Aorta (tissue), 5 donors: ENCODE data around the gene NSUN2. TPM values are rescaled to one million over a fixed set of nuclear protein-coding genes. Genes with fewer than 3 reads are reported as not detected.
A peak's percentile ranks its signal among the peaks of the same experiment; 100 is the strongest.

Experiments
- ATAC-seq: fragments of 200-7000 bp; cut with Tn5 transposase; one replicate; pipeline ENCODE4 v1.9.1; 2022; ENCODE audit warnings: moderate library complexity; ENCODE audit not compliant: low FRiP score
- DNase-seq, 2 donors: peaks; one replicate each; pipeline ENCODE4 v3.0.0-alpha.2; 2020
- H3K27ac ChIP-seq, 2 donors: one replicate each; pipeline ENCODE4 v1.5.1; 2013; ENCODE audit warnings: low read length in 2 of 2, mild to moderate bottlenecking in 2 of 2, moderate library complexity in 2 of 2, control low read depth in 1 of 2, inconsistent platforms in 1 of 2, low read depth in 1 of 2
- H3K27me3 ChIP-seq, 2 donors: one replicate each; pipeline ENCODE4 v1.6.1; 2013; ENCODE audit warnings: control low read depth in 1 of 2, low read length in 1 of 2, mild to moderate bottlenecking in 1 of 2, moderate library complexity in 1 of 2; ENCODE audit not compliant: insufficient read depth in 2 of 2, control insufficient read depth in 1 of 2
- H3K36me3 ChIP-seq, 2 donors: one replicate each; pipeline ENCODE4 v1.6.1; 2013; ENCODE audit warnings: control low read depth in 1 of 2, low read length in 1 of 2, mild to moderate bottlenecking in 1 of 2; ENCODE audit not compliant: insufficient read depth in 2 of 2, control insufficient read depth in 1 of 2
- H3K4me1 ChIP-seq, 2 donors: one replicate each; pipeline ENCODE4 v1.6.1; 2013; ENCODE audit warnings: low read length in 2 of 2, control low read depth in 1 of 2, mild to moderate bottlenecking in 1 of 2, moderate library complexity in 1 of 2; ENCODE audit not compliant: insufficient read depth in 2 of 2, control insufficient read depth in 1 of 2
- H3K4me3 ChIP-seq, 2 donors: one replicate each; pipeline ENCODE4 v1.5.1; 2013; ENCODE audit warnings: low read length in 2 of 2, control low read depth in 1 of 2, mild to moderate bottlenecking in 1 of 2
- H3K9me3 ChIP-seq: one replicate; pipeline ENCODE4 v1.6.1; 2013; ENCODE audit warnings: mild to moderate bottlenecking, low read length; ENCODE audit not compliant: control insufficient read depth
- WGBS, 2 donors: extraction: QIAGEN DNeasy Blood & Tissue Kit; methylation state at CpG; one replicate each; pipeline ENCODE4 v1.1.7; 2013; 5-methylcytosine and 5-hydroxymethylcytosine counted together
- intact Hi-C, 2 donors: fragments of 100-400 bp; cut with DNase I; formaldehyde crosslinking; loops; one replicate each; pipeline versions ENCODE4 v1.14.2 to v1.15.0; 2022
- polyA plus RNA-seq, 2 donors: library from polyadenylated mRNA; stranded (reverse); fragments of 200-250 nt; gene quantifications; one replicate each; pipeline ENCODE4 v1.2.3, GENCODE V29; 2013
- total RNA-seq, 2 donors: library from RNA; stranded (reverse); fragmentation: NEBNext Ultra II Directional; extraction: Animal tissue kit (Norgen Biotek cat#: 25700); gene quantifications; one replicate each; pipeline ENCODE4 v1.2.1, GENCODE V29; 2021
- donor health status: healthy with polysubstance abuse.
- donor health status: Bipolar disorder and iron deficiency.
- donor health status: DM: no; HTN: no; CAD: no.
- donor health status: DM: no; HTN: no; CAD: no.
- donor health status: DM: yes; HTN: yes; CAD: no.

The NSUN2 gene
- total and polyA plus RNA-seq, 4 donors: 15.0 to 46.1 (median 41.8) TPM

DNA sequence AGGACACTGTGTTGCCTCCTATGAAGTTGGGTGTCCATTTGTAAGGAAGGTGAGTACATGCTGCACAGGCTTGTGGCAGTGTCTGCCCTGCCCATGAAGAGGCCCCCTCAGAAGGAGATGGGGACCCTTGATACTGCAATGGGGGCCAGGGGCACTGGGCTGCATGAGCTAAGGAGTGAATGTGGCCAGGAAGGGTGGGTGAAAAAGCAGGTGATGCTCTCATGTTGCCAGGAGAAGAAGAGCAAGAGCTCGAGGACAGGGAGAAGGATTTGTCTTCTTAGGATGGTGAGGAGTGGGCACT, 76.1 kb downstream of the NSUN2 start:
- Histone ChIP-seq H3K4me3 (no peak overlapping the region), H3K4me1 (no peaks in the 10 kb centered on the region), H3K36me3 (no peaks in the 10 kb centered on the region), H3K27ac (no peak overlapping the region), H3K27me3 (no peaks in the 10 kb centered on the region), H3K9me3 (no peaks in the 10 kb centered on the region)
- 87 to 100% methylated on average over 1 of the region's 1 CpG for WGBS, 2 donors
- no peak for ATAC-seq
- no peak for DNase-seq
- intact Hi-C loops: loop anchor here (10.0 kb wide), 2 partner anchors 102 to 922 kb away; no protein-coding TSS in a partner anchor

DNA sequence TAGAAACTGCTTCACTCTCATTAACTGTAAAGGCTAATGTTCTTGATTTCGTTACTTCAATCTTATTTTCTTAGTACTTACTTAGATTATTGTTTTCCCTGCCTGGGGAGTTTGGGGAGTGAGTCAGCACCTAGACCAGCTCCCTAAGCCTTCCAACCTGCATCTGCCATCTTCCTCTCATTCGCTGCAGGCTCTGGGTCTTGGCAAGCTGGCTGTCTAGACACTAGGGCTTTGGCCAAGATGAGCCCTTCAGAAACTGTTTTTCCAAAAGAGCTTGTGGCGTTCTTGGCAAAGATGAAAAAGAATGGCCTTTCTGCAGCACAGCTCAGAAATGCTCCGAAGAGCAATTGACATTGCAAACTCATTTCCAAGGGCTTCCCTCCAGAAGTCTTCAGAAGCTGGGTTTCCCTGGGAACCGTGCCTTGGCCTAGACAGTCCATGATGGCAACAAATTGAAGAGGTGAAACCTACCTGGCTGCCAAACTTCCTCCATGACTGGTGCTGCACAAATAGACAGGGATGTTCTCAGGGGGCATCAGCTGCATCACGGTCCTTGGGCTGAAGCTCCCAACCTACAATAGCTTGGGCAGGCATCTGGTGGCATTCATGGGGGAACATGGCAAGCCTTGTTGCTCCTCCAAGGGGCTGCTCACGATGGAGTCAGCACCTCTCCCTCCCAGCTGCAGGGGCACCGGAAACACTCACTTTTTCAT, 76.6 kb downstream of the NSUN2 start:
- no peak overlapping the region for H3K27ac ChIP-seq
- H3K36me3 ChIP-seq: no peaks in the 10 kb centered on the region
- H3K9me3 ChIP-seq: no peaks in the 10 kb centered on the region
- no peaks in the 10 kb centered on the region for H3K27me3 ChIP-seq
- peak; percentile 65 to 79 for DNase-seq
- 19 to 22% methylated on average over 8 of the region's 8 CpGs for WGBS, 2 donors
- intact Hi-C loops: loop anchor here (10.0 kb wide), 2 partner anchors 101 to 921 kb away; no protein-coding TSS in a partner anchor
- H3K4me1 ChIP-seq: no peaks in the 10 kb centered on the region
- no peak overlapping the region for H3K4me3 ChIP-seq
- ATAC-seq: no peak

DNA sequence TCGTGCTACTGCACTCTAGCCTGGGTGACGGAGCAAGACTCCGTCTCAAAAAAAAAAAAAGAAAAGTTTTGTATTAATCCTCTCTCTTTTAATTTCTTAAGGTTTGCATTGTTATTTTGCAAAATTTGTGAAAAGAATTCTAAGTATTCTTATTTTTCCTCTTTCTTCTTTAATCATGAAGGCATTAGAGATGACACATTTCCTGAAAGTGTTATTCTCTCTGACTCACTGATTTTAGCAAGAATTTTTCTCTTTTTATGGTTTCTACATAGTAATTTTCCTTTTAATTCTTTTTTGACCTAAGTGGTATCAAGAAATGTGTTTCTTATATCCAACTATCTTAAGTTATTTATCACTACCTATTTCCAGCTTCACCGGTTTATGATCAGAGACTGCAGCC, 78.0 kb downstream of the NSUN2 start:
- Histone ChIP-seq H3K4me1 (no peaks in the 10 kb centered on the region), H3K9me3 (no peaks in the 10 kb centered on the region), H3K36me3 (no peaks in the 10 kb centered on the region), H3K4me3 (no peak overlapping the region), H3K27me3 (no peaks in the 10 kb centered on the region), H3K27ac (no peak overlapping the region)
- ATAC-seq (no peak), DNase-seq (no peak)
- intact Hi-C loops: loop anchor here (5.0 to 10.0 kb wide), 3 partner anchors 100 to 920 kb away; no protein-coding TSS in a partner anchor
- 59 to 83% methylated on average over 1 to 4 of the region's 4 CpGs for WGBS, 2 donors

DNA sequence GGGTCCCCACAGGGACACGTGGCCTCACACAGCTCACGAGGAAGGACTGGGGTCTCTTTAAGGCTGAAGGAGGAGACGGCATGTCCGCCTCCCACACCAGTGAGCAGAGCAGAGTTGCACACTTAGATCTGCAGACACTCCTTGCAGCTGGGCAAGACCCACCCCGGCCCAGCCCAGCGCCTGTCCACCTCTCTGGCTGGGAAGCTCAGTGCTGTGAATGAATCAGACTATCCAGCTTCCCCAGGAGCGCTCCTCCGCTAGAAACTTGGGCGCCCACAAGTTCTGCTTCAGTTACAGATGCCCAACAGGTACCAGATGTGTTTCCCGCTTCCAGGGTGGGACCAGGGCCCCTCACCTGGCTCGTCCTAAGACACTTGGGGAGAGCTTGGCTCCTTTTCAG, 78.9 kb downstream of the NSUN2 start:
- ATAC-seq: no peak
- H3K4me1 ChIP-seq: no peaks in the 10 kb centered on the region
- no peaks in the 10 kb centered on the region for H3K36me3 ChIP-seq

DNA sequence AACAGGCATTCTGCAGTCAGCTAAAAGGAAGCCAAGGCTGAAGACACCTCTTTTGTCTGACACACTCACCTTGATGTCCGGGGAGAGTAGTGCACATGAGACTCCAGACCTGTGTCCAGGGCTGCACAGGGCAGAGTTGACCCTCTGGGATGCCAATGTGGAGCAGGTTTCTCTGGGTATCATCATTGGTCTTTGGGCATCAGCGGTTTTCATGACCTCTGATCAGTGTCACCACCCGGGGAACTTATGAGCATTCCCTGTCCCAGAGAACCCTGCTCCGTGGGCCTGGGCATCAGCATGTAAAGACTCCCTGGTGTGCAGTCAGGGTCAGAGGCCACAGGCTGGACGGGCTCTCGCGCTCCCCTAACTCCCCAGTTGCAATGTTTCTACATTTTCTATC, 80.2 kb downstream of the NSUN2 start:
- ATAC-seq (no peak), DNase-seq (peak in 1 of 2 donors; percentile 69)
- H3K27me3 ChIP-seq: no peaks in the 10 kb centered on the region
- no peaks in the 10 kb centered on the region for H3K36me3 ChIP-seq
- intact Hi-C loops: loop anchor here (5.0 to 10.0 kb wide), 3 partner anchors 98 to 918 kb away; no protein-coding TSS in a partner anchor
- 90 to 95% methylated on average over 7 of the region's 7 CpGs for whole genome bisulfite sequencing, 2 donors
- H3K27ac ChIP-seq: no peak overlapping the region
- H3K4me1 ChIP-seq: no peaks in the 10 kb centered on the region
- H3K9me3 ChIP-seq: no peaks in the 10 kb centered on the region
- H3K4me3 ChIP-seq: no peak overlapping the region

More for the DNA sequence above, 78.9 kb downstream of the NSUN2 start:
- 88 to 95% methylated on average over 11 of the region's 11 CpGs for WGBS, 2 donors
- no peak for DNase-seq
- H3K4me3 ChIP-seq: no peak overlapping the region
- intact Hi-C loops: loop anchor here (5.0 to 10.0 kb wide), 3 partner anchors 99 to 919 kb away; no protein-coding TSS in a partner anchor
- no peaks in the 10 kb centered on the region for H3K27me3 ChIP-seq
- H3K9me3 ChIP-seq: no peaks in the 10 kb centered on the region
- H3K27ac ChIP-seq: no peak overlapping the region

DNA sequence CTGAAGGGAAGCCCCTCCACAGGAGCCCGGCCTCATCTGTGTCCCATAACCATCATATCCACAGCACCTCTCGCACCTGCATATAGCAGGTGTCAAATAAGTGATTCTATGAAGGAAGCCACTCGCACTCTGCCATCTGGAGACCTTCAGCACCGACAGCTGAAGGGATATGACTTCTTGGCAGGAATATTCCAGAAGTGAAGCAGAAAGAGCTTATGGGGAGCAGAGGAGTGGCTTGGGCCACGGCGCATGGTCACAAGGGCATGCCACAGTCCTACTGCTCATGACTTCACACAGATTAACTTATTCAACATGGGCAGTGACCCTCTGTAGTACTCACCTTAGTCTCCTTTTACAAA, 80.9 kb downstream of the NSUN2 start:
- Histone ChIP-seq H3K4me3 (no peak overlapping the region), H3K36me3 (no peaks in the 10 kb centered on the region), H3K27me3 (no peaks in the 10 kb centered on the region), H3K4me1 (no peaks in the 10 kb centered on the region), H3K27ac (peak overlapping the region; percentile 2 to 20), H3K9me3 (no peaks in the 10 kb centered on the region)
- ATAC-seq (no peak), DNase-seq (no peak)
- intact Hi-C loops: loop anchor here (5.0 to 10.0 kb wide), 3 partner anchors 97 to 917 kb away; no protein-coding TSS in a partner anchor
- 60 to 69% methylated on average over 6 of the region's 6 CpGs for WGBS, 2 donors

DNA sequence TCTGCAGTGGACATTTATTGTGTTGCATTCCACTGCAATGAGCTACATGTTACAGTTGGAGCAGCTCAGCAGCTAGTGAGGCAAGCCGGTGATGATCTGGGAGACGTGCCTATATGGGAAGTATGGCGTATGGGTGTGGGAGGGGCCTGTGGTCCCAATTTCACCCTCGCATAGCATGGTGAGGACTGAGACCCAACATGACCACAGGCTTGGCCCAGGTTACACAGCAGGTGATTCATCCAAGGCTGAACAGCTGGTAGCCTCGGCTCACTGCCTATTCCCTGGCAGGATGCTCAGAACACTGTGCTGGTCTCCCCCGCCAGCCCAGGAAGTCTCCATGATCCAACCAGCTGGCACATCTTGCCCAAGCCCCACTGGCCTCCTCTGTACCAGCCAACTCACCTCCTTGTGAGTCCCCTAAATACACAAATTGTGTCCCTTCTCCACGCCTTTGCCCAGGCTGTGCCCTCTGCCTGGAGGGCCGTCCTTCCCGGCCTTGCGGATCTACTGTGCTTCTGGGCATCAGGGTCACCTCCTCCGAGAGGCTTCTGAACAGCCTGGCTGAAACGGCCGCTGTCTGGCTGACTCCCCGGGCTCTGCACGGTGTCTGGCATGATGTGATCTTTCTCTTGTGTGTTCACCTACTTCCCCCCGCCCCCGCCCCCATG, 81.4 kb downstream of the NSUN2 start:
- H3K4me1 ChIP-seq: no peaks in the 10 kb centered on the region
- no peaks in the 10 kb centered on the region for H3K9me3 ChIP-seq
- DNase-seq (peak; percentile 85 to 87), ATAC-seq (peak; percentile 63)
- intact Hi-C loops: loop anchor here (5.0 to 10.0 kb wide), 3 partner anchors 97 to 917 kb away; no protein-coding TSS in a partner anchor
- no peaks in the 10 kb centered on the region for H3K36me3 ChIP-seq
- H3K27me3 ChIP-seq: no peaks in the 10 kb centered on the region
- no peak overlapping the region for H3K4me3 ChIP-seq
- peak overlapping the region; percentile 2 to 28 for H3K27ac ChIP-seq
- WGBS, 2 donors: 15 to 18% methylated on average over 16 to 17 of the region's 17 CpGs

DNA sequence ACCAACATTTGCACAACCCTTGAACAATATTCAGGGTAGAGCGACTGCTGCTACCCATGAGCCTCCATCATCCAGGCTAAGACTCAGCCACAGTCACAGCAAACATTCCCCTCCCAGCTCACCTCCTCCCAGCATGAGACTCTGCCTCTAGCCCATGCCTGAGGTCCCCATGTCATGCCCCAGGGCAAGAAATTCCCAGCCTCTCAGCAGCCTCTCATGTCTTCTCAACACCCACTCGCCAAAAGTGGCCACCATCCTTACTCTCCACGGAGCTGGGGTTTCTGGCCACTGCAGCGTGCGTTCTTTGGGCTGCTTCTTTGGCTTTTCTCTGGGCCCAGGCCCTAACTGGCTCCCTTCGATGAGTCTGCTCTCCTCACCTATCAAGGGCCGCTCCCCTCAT, 82.2 kb downstream of the NSUN2 start:
- H3K4me1 ChIP-seq: no peaks in the 10 kb centered on the region
- intact Hi-C loops: loop anchor here (5.0 to 10.0 kb wide), 3 partner anchors 96 to 916 kb away; no protein-coding TSS in a partner anchor
- ATAC-seq: no peak
- H3K9me3 ChIP-seq: no peaks in the 10 kb centered on the region
- H3K4me3 ChIP-seq: no peak overlapping the region
- peak overlapping the region in 1 of 2 donors; percentile 25 for H3K27ac ChIP-seq
- no peaks in the 10 kb centered on the region for H3K27me3 ChIP-seq
- no peak for DNase-seq
- WGBS, 2 donors: 79% methylated on average over 7 of the region's 7 CpGs
- no peaks in the 10 kb centered on the region for H3K36me3 ChIP-seq
